Activated CD8-positive, alpha-beta memory T cell treated with anti-CD3 and anti-CD28 coated beads, Interleukin-2, amount 50 U/mL, for 1 hour (primary cell): ENCODE measurements around the gene TNFSF15.

Source experiments
- DNase-seq: peaks from one replicate; pipeline ENCODE4 v3.0.0-alpha.2; 2020; ENCODE audit errors: extremely low read depth

Gene TNFSF15

DNA sequence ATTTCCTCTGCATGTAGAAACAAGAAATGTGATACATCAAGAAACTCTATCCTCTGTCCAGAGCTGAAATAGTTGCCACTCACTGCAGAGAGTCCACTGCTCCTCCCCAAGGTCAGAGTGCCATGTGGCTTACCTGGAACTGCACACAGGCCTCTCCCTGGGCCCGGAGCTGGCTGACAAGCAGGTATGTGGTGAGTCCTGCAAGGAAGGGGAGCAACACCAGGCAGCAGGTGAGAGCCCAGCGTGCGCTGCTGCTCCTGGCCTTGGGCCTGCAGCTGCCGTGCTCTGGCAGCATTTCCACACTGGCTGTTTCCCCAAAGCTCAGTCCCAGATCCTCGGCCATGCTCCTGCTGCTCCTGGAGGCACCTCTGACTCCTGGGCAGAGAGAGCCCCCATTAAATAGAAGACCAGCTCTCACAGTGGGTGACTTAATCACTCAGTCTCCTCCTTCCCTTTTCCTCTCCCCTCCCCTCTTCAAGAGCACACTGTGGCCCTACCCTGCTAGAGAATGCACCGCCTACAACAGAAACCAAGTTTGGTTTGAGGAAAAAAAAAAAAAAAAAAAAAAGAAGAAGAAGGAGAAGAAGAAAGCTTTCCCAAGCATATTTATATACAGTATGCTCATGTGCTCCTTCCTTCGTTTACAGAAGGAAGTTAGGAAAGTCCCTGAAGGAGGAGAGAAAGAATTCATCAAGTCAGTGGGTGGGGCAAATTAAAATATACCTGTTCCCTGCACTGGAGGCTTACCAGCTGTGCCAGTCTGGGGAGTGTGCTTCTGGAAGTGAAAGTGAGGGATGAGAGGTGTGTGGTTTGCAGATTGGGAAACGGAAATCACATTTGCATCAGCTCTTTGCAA, at the start of gene TNFSF15:
TSS of gene TNFSF15 (minus strand) at position 370 of the 856 bp plus-strand sequence. CDS start at position 343, 27 bp downstream.
- DNase-seq: no peak

DNA sequence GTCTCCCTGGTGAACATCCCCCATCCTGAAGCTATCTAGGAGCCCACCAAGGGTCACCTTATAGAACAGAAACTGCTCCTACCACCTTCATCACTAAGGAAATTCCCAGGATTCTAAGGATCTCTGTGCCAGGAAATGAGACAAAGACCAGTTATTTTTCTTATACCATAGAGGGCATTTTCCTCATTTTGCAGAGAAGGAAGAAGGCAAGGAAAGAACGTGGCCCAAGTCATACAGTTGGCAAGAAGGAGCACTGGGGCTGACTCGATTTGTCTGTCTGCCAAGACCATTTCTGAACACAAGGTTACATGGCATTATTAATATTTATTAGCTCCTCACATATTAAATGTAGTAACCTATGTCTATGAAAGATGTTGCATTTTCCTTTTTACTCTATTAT, 49.6 kb upstream of the TNFSF15 start:
- no peak for DNase-seq

DNA sequence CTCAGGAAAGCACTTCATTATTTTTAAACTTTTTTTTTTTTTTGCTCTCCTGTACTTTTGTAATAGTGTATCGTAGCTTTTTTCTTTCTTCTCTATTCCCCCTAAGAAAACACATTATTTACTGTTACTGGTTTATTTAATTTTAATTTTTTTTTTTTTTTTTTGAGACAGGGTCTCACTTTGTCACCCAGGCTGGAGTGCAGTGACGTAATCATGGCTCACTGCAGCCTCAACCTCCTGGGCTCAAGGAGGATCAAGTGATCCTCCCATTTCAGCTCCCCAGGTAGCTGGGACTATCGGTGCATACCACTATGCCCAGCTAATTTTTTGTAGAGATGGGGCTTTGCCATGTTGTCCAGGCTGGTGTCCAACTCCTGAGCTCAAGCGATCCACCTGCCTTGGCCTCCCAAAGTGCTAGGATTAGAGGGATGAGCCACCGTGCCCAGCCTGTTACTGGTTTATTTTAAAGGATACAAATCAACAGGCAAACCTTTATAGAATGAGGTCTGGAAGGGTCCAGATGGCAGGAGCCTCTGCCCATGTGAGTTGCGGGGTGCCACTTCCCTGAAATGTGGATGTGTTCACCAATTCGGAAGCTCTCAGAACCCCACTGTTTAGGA, 49.0 kb upstream of the TNFSF15 start:
- no peak for DNase-seq

DNA sequence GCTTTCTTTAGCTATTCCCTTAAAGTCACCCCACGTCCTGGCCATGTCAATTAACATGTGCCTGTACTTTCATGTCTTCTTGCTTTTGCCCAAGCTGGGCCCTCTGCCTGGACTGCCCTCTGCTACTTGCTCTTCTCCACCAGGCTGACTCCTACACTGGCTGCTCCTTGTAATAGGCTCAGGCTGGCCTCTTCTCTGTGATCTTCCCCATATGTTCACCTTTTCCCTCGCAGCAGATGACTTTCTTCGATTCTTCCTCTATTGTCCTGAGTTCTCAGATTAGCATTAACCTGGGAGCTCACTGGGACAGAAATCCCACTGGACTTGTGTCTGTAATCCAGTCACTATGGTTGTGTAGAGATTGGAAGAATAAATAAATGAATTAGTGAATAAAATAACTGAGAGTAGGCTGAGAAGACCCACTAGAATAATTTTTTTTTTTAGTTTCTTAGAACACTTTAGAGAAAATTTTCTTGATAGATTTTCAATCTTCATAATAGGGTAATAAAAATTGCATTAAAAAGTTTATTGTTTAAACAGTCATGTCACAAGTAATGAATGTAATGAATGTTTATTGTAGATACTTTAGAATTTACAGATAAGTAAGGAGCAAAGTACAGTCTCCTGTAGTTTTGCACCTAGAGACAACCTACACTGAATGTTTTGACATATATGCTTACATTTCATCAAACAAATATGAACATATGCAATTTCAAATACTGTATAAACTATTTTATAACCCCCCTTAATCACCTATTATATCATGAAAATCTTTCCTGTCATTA, 47.4 kb upstream of the TNFSF15 start:
- no peak for DNase-seq

DNA sequence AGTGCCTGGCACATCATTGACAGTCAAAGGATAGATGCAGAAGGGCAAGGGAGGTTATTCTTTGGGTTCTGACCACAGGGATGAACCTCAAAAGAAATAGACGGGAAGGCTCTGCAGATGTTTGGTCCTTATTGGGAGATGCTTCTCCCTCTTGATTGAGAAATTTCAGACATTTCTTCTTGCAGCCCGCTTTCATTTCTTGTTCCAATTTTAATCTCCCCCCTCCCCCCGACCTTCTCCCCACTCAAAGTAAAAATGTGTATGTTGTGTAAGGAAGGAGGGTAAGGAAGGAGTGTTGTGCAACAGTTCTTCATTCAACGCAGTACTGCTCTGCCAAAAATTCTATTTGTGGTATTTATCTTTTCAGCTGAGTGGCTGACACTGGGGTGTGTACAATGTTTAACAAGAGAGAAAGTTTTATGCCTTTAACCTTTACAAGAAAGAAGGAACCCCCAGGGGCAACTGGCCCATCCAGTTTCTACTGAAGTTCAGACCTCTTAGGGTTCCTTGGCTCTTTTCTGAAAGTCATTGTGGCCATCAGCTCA, 46.3 kb upstream of the TNFSF15 start:
- DNase-seq: no peak

DNA sequence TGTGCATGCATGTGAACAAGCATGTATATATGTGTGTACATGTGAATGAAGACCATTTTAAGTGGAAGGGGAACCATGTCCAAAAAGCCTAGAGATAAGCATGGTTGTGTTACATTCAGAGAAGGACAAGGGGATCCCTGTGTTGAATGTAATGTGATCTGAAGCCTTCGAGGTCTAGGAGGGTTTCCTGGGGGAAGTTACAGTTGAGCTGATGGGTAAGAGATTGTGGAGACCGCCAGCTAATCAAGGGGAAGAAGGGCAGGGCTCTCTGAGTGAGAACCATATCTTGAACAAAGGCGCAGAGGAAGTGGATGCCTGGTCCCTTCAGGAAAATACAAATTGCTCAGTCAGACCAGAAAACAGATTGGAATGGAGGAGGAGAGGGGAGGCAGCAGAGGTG, 45.5 kb upstream of the TNFSF15 start:
- no peak for DNase-seq

DNA sequence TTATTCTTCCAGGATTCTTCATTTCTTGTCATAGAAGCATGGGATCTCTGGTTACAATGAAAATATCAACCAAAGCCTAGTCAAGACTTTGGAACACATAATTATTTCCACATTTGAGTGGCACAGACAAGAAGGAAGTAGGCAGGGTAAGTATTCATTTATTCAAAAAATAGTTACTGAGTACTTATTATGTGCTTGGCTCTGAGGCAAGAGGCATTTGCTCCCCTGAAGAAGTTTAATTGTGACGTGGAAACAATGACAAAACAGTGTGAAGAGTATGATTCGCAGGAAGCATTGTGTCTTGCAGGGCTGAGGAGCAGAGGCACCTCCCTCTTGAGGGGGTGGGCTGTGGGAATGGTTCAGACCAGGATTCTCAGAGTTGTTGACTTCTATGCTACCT, 45.0 kb upstream of the TNFSF15 start:
- no peak for DNase-seq

DNA sequence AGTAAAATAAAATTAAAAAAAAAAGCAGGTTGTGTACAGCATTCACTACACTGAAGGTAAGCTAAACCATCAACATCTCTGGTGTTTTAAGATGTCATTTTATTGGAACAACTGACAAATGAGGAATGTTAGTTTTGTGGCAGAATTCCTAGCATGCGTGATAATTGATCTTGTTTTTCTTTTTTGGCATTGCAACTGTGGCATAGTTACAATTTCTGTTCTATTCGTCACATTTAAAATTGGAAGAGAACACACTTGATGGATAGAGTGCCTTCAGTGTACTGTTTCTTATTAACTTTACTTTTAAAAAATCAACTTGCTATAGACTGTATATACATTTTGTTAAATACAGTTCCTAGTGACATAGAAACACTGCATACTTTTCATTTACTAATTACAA, 43.6 kb upstream of the TNFSF15 start:
- DNase-seq: no peak

DNA sequence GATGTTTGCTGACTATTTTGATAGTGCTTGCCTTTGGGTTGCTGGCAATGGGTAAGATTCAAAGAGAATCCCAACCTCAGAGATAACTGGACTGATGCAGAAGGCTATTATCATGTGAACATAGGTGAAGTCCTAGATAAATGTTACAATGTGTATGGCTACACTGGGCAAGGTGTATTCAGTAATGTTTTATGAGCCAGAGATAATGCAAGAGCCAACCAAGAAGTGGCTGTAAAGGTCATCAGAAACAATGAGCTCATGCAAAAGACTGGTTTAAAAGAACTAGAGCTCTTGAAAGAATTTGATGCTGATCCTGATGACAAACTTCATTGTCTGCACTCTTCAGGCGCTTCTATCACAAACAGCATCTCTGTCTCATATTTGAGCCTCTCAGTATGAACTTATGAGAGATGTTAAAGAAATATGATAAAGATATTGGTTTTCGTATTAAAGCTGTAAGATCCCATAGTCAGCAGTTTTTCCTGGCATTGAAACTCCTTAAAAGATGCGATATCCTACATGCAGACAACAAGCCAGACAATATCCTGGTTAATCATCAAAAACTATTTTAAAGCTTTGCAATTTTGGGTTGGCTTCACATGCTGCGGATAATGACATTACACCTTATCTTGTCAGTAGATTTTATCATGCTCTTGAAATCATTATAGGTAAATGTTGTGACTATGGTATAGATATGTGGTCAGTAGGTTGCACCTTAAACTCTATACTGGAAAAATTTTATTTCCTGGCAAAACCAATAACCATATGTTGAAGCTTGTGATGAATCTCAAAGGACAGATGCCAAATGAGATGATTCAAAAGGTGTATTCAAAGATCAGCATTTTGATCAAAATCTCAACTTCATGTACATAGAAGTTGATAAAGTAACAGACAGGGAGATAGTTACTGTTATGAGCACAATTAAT, 41.9 kb upstream of the TNFSF15 start:
- DNase-seq: no peak

DNA sequence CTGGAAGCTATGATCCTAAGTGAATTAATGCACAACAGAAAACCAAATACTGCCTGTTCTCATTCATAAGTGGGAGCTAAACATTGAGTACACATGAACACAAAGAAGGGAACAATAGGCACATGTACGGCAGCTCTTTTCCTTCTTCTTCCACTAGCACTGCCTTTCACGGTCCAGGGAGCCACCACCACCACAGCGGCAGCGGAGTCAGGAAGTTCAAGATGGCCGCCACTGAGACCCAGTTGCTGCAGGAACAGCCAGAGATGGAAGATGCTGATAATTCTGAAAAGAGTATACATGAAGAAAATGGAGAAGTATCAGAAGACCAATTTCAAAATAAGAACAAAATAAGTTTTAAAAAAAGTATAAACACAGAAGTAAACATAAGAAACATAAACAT, 39.5 kb upstream of the TNFSF15 start:
- no peak for DNase-seq

DNA sequence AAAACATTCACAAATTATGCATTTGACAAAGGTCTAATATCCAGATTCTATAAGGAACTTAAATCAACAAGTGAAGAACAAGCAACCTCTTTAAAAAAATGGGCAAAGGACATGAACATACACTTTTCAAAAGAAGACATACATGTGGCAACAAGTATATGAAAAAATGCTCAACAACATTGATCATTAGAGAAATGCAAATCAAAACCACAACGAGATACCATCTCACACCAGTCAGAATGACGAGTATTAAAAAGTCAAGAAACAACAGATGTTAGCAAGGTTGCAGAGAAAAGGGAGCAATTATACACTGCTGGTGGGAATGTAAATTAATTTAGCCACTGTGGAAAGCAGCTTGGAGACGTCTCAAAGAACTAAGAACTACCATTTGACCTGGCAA, 38.9 kb upstream of the TNFSF15 start:
- no peak for DNase-seq

DNA sequence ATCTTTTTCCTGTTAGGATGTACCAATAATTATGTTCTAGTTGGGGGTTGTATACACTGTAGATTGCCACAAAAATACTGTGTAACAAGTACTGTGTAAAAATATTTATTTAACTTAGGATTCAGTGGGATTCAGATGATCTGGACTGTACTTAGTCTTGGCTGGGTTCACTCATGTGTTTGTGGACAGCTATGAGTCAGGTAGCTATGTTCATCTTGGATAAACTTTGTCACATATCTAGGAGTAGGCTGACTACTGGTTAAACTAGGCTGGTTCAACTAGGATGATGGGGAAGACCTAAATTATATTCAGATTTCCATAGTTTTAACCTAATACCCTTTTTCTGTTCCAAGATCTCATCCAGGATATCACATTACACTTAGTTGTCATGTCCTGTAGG, 32.1 kb upstream of the TNFSF15 start:
- no peak for DNase-seq

DNA sequence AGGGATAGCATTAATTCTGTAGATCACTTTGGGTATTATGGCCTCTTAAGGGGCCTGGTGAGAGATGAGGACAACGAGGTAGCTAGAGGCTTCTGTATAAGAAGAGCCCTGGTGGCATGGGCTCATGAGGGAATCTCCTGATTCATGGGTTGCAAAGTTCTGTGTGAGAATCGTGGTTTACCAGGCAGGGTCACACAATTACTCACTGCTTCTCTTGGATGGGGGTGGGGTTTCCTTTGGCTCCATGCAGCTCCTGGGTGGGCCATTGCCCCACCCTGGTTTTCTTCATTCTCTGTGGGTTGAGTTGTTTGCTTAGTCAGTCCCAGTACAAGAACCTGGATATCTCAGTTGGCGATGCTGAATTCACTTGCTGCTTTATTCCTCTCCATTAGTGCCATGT, 30.9 kb upstream of the TNFSF15 start:
- DNase-seq: no peak

DNA sequence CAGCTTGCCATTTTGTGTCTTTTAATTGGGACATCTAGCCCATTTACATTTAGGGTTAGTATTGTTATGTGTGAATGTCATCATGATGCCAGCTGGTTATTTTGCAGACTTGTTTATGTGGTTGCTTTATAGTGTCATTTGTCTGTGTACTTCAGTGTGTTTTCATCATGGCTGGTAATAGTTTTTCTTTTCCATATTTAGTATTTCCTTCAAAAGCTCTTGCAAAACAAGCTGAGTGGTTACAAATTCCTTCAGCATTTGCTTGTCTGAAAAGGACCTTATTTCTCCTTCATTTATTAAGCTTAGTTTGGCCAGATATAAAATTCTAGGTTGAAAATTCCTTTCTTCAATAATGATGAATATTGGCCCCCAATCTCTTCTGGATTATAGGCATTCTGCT, 28.5 kb upstream of the TNFSF15 start:
- no peak for DNase-seq

DNA sequence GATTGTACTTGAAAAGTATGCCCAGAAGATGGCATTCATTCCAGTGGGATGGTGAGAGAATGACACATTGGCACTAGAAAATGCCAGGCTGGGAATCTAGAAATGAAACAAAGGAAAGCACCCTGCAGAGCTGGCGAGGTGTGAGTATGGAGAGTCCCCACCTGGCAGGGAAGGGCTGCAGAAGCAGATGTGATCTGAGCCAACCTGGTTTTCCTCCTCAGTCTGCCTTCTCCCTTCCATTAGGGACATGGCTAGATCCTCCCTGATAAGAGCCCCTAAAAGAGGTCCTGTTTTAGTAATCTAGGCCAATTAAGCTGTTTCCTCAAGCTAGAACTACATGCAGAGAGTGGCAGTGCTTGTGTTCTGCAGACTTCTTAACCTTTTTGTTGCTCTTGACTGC, 24.7 kb upstream of the TNFSF15 start:
- no peak for DNase-seq

DNA sequence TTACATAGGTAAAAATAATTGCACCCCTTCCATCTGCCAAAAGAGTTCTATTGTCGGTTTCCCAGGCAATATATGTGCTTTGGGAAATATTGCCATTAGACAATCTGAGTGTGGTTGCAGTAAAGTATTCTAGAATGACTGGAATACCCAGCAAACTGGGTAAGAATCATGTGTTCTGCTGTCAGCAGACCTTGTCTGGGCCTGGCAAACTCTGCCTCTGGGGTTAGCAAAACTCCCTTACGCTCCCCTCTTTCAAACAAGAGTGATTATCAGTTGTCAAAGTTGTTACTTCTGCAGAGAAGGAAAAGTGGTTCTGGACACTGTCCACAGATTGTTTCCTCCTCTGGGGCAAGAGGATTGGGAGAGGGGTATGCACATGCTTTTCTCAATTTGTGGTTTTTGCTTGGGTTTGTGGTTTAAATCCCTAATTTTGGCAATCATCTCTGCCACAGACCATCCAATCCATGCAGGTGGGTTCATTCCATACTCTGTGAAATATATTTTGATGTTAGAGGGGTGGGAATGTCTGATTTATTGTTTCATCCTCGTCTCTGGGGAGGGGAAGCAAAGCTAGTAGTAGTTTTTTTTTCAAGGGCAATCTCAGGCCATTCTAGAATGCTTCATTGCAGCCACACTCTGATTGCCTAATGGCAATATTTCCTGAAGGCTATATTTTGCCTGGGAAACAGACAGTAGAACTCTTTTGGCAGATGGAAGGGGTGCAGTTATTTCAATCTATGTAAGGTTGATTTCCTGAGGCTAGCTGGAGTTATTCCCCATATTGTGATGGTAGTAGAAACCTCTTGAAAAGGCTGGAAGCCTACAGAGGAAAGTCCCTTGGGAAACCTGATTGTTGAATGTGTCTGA, 24.0 kb upstream of the TNFSF15 start:
- DNase-seq: no peak

DNA sequence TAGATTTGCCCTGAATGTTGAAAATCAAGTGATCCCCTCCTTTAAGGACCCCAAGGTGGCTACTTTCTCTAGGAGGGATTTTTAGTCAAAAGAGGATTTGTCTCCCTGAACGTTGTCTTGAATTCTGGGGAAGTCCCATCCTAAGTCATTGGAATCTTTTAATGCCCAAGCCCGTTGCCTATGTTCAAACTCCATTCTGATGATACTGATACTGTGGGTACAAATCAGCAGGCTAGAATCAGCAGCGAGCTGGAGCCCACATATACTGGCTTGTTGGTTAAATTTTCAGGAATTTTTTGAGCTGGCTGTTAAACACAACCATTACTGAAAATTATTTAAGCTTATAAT, 22.4 kb upstream of the TNFSF15 start:
- DNase-seq: no peak

DNA sequence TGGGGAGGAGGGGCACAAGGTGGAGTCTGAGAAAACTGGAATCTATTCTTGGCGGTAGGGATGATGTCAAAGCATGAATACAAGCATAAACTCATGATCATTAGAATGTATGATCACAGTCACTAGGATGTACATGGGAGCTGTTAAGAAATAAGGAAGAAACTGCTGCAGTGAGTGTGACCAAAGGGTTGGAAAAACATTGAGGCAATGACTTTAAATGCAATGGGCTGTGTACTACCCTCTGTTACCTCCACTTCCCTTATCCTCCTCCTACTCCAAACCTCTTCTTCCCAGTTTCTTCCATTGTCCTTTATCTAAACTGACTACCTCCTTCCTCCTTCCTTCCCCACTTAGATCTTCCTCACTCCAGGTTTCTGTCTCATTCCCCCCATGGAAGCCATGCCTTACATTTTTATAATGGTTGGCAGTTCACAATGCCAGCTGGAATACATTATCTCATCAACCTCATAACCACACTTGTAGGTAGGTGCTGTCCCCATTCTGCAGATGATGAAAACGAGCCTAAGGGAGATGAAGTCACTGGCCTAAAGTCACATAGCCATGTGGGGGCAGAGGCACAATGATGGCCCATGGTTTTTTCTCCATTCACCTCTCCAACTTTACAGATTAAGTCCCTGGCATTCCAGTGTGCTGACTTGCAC, 21.9 kb upstream of the TNFSF15 start:
- no peak for DNase-seq

DNA sequence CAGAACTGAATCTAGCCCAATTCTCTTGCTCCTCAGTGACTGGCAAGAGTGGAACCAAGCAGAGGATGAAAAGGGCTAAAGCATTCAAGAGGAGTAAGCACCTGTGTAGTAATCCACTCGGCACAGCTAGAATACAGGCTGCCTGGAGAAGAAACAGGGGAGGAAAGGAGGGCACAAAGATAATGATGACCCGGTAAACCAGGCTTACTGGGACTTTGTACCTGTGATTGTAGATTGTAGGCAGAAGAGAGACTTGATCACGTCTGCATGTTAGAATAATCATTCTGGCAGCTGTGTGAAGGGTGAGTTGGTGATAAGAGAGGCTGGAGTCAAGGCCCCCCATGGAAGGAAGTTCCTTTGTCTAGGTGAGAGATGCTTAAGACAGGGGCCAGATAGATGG, 20.6 kb upstream of the TNFSF15 start:
- DNase-seq: no peak
